AG04450 (cell line): ENCODE results near the gene CPNE8. TPM values are rescaled to one million over a fixed set of nuclear protein-coding genes. Genes with fewer than 3 reads are reported as not detected.

Experiments
- CTCF ChIA-PET: fragments of 300-600, 350-600 bp; formaldehyde crosslinking; extraction: SDS; loops from one replicate; lab custom pipeline; 2022; ENCODE audit warnings: antibody characterized with exemption, inconsistent platforms; lab: Charles Lee
- POLR2A ChIA-PET: fragments of 350-600 bp; formaldehyde crosslinking; extraction: SDS; loops from one replicate; lab custom pipeline; 2021; ENCODE audit warnings: antibody characterized with exemption, inconsistent platforms; lab: Yijun Ruan, JAX
- DNase-seq: peaks from one replicate; pipeline ENCODE4 v3.0.0-alpha.2; 2011; ENCODE audit warnings: low read depth, low spot score
- H3K27ac ChIP-seq: one replicate; pipeline ENCODE4 v1.5.1; 2012; ENCODE audit warnings: low read depth, low read length, control low read depth
- H3K27me3 ChIP-seq: one replicate; pipeline ENCODE4 v1.6.0; 2012; ENCODE audit warnings: low read length; ENCODE audit not compliant: control insufficient read depth, insufficient read depth
- H3K4me3 ChIP-seq: 2 replicates; pipeline ENCODE4 v1.5.1; 2011; ENCODE audit warnings: mild to moderate bottlenecking, low read depth, low read length, control low read depth
- H3K9me3 ChIP-seq: 2 replicates; pipeline ENCODE4 v1.5.1; 2012; ENCODE audit warnings: low read length; ENCODE audit not compliant: control insufficient read depth, insufficient read depth
- polyA plus RNA-seq: library from polyadenylated mRNA; depleted of rRNA; stranded (reverse); fragments of >200 nt; gene quantifications from 2 replicates; pipeline ENCODE4 v1.2.3, GENCODE V29; 2011
- TF ChIP-seq, protein P1 (sequence below): IDR thresholded peaks from 2 replicates; pipeline ENCODE4 v1.5.1; 2011; ENCODE audit warnings: low read depth, low read length, control low read depth, inconsistent platforms

Gene CPNE8
- polyA plus RNA-seq, 1 experiment = 0.02 TPM

GRCh38 chr12:38711054-38711453, 194.3 kb downstream of the CPNE8 start:
- Histone ChIP-seq H3K4me3 (no peak overlapping the region), H3K27me3 (no peaks in the 10 kb centered on the region), H3K27ac (no peak overlapping the region), H3K9me3 (peaks cover 4% of the 10 kb centered on the region; the same call in 1 of the 2 replicates)
- DNase-seq = no peak
- TF ChIP-seq, protein P1, sequence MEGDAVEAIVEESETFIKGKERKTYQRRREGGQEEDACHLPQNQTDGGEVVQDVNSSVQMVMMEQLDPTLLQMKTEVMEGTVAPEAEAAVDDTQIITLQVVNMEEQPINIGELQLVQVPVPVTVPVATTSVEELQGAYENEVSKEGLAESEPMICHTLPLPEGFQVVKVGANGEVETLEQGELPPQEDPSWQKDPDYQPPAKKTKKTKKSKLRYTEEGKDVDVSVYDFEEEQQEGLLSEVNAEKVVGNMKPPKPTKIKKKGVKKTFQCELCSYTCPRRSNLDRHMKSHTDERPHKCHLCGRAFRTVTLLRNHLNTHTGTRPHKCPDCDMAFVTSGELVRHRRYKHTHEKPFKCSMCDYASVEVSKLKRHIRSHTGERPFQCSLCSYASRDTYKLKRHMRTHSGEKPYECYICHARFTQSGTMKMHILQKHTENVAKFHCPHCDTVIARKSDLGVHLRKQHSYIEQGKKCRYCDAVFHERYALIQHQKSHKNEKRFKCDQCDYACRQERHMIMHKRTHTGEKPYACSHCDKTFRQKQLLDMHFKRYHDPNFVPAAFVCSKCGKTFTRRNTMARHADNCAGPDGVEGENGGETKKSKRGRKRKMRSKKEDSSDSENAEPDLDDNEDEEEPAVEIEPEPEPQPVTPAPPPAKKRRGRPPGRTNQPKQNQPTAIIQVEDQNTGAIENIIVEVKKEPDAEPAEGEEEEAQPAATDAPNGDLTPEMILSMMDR = no peak
- ChIA-PET CTCF (no interaction called here), POLR2A (no interaction called here)

- no peak overlapping the region for H3K27ac ChIP-seq
- peaks cover 4% of the 10 kb centered on the region; the same call in 1 of the 2 replicates for H3K9me3 ChIP-seq
- CTCF ChIA-PET = no interaction called here
- H3K27me3 ChIP-seq = no peaks in the 10 kb centered on the region
- POLR2A ChIA-PET = no interaction called here
- TF ChIP-seq, protein P1 = no peak
- DNase-seq = no peak
- H3K4me3 ChIP-seq = no peak overlapping the region
Measured at GRCh38 chr12:38708466-38708865, 196.9 kb downstream of the CPNE8 start.

DNA sequence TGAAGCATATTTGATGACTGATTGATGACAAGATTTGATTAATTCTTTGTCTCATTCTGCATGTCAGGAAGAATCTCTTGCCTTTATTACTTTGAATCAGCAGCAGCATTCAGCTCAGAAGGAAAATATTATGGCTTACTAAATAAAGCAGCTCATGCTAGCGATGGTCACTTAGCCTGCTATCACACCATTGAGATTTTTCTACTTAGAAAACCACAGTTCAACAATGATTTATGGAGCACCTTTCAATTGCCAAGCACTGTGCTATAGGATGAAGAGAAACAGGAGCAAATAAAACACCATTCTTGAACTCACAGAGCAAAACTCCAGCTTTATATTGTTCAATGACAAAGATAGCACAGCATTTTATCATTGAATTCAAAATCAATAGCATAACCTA, 197.7 kb downstream of the CPNE8 start:
- Histone ChIP-seq H3K9me3 (peaks cover 4% of the 10 kb centered on the region; the same call in 1 of the 2 replicates), H3K4me3 (no peak overlapping the region), H3K27ac (no peak overlapping the region), H3K27me3 (no peaks in the 10 kb centered on the region)
- no peak for DNase-seq
- TF ChIP-seq, protein P1 = no peak
- CTCF ChIA-PET = no interaction called here
- POLR2A ChIA-PET = no interaction called here

GRCh38 chr12:38697289-38697688, 208.1 kb downstream of the CPNE8 start:
- DNase-seq = no peak
- TF ChIP-seq, protein P1 = no peak
- Histone ChIP-seq H3K4me3 (no peak overlapping the region), H3K27me3 (no peaks in the 10 kb centered on the region), H3K27ac (no peak overlapping the region), H3K9me3 (peaks cover 17% of the 10 kb centered on the region; the same call in 1 of the 2 replicates)
- POLR2A ChIA-PET = no interaction called here
- CTCF ChIA-PET = no interaction called here

GRCh38 chr12:38695057-38695456, 210.3 kb downstream of the CPNE8 start:
- no peak for DNase-seq
- POLR2A ChIA-PET = no interaction called here
- H3K27me3 ChIP-seq = no peaks in the 10 kb centered on the region
- peaks cover 18% of the 10 kb centered on the region for H3K9me3 ChIP-seq
- TF ChIP-seq, protein P1 = no peak
- no peak overlapping the region for H3K4me3 ChIP-seq
- CTCF ChIA-PET = no interaction called here
- no peak overlapping the region for H3K27ac ChIP-seq
